GM21367 (cell line): Measurements from ENCODE around the gene CLEC2L.
"Not testable (repeated sequence)": the region's sequence is repeated elsewhere in the genome, so short reads cannot be mapped to it uniquely, and the experiment has no call there.

ENCODE experiments used
- ATAC-seq: cut with Tn5 transposase; IDR thresholded peaks from one replicate; pipeline ENCODE4 v1.9.1; 2021; ENCODE audit not compliant: unreplicated experiment

CLEC2L gene

GRCh38 chr7:139553991-139554700 is 30.7 kb downstream of the CLEC2L start:
- not testable (repeated sequence) for ATAC-seq

- ATAC-seq = no peak
Measured at GRCh38 chr7:139557857-139558581, 34.5 kb downstream of the CLEC2L start.

DNA sequence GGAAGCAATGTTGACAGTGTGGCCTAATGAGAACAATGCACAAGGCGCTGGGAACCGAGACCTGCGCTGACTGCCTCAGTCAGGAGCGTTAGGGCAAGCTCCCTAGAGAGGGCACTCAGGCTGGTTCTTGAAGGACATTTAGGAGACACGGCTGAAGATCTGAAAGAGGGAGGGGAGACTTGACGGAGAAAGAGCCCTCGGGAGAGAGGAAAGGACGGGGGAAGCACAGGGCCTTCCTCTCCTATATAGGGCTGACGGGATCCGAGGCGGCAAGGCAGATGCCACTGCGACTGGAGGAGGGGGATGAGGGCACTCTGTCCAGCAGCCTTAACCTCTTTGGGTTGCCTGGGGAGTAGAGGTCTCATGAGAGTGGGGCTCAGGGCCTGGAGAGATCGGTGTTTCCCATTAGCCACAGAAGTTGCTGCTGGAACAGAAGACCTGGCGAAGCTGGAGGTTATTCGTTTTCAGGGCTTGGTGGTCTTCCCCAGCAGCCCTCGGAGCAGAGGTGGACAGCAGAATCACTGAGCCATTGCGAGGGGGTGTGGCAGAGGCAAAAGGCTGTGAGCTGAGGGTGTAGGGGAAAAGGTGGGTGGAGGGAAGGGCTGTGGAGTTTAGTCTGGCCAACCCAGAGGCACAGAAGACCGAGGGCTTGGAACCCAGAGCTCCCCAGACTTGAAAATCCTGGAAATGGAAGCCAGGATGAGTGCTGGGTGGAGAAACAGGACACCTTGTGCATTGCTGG is 36.0 kb downstream of the CLEC2L start:
- no peak for ATAC-seq

GRCh38 chr7:139560199-139560598 is 36.7 kb downstream of the CLEC2L start:
- ATAC-seq = no peak

GRCh38 chr7:139560678-139561077 is 37.2 kb downstream of the CLEC2L start:
- no peak for ATAC-seq

DNA sequence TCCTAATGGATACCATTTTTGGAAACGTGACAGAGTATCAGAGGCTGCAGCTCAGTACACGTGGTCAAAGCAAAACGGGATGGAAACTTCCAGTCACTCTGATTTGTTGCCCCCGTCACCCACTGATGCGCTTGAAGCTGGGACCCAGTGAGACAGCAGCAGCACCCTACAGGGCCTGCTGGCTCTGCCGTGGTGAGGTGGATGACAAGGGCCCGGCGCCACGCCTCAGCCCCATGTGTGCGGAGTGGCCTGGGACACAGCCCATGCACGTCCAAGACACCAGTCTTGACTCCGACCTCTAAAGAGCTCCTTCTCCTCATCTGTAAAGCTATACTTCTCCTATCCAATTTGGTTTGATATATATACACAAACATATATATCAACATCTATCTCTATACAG is 39.0 kb downstream of the CLEC2L start:
- ATAC-seq = no peak

- no peak for ATAC-seq
Measured at GRCh38 chr7:139562961-139563565, 39.6 kb downstream of the CLEC2L start.

- ATAC-seq = no peak
Measured at GRCh38 chr7:139563856-139564255, 40.4 kb downstream of the CLEC2L start.

DNA sequence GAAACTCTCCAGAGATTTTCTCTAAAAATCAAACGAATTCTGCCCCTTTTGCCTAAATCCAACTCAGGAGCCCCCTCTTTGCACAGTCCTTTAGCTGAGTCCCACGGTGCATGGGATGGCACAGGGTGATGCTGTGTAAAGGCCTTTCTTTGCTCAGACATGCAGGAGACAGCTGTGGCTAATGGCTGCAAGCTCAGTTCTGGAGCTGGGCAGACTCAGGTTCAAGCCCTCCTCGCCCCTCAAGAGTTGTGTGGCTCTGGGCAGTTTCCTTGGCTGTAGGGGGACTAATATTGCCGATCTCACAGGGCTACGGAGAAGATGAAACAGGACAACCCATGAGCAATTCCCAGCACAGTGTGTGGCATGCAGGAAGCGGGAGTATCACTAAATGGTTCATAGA is 42.6 kb downstream of the CLEC2L start:
- no peak for ATAC-seq

DNA sequence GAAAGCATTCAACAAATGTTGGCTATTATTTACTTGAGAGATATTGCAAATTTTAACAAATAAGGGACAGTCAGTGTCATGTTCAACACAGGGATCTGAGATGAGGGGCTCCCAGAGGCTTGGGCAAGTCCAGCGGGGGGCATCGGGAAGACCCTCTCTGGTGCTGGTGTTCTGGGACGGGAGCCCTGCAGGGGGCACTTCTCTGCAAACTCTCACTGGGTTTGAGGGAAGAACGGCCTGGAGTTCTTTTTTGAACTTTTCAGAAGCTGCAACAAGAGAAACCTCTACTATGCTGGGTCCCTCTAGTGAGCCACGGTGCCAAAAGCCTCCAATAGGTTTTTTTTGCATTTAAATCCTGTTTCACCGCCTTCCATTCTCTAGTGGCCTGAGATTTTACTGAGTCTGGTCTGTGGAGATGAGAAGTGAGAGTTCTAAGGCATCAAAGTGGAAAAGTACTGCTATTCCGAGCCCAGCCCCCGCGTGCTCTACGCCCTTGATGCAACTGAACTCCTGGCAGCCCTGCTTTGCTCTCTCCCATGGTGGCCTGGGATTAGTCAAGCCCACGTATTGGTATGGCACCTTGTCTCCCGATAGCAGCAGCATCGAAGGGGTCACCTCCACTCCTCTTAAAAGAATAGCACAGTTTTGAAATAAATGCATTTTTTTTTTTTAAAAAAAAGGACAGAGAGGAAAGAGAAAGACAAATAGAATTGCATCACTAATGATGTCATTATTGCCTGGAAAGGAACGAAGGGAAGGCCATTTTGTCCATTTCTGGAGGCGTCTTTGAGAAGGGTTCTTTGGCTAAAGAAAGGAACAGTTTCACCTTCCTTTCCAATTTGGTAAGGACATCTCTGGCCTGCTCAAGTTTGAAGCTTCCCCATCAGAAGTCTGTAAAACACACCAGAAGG is 43.5 kb downstream of the CLEC2L start:
- ATAC-seq = no peak

DNA sequence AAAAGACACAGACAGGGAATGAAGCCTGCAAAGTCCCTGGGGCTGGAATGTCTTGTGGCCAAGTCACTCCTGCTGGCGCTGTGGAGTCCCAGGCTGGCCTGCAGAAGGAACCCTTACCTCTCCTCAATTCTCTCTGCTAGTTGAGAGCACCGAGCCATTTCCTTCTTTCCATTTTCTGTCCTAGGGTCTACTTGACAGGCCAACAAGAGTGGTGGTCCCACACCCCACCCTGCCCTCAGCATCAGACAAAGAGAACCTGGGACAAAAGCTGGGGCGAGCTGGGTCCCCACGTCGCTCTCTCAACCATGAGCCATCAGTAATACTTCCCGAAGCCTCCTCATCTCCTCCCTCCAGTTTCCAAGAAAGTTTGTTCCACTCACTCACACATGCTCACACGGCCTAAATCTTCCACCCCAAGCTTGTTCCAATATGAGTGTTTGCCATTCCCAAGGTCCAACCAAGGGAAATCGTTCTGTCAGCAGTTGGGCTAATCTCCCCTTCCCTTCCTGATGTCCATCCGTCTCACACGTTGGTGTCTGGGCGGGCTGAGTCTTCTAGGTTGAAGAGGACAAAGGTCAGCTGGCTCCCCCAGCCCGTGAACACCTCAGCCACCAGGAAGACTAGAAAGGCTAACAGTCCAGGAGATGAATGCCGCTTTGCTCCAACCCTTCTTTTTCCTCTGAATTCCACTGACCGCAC is 44.3 kb downstream of the CLEC2L start:
- ATAC-seq = no peak

DNA sequence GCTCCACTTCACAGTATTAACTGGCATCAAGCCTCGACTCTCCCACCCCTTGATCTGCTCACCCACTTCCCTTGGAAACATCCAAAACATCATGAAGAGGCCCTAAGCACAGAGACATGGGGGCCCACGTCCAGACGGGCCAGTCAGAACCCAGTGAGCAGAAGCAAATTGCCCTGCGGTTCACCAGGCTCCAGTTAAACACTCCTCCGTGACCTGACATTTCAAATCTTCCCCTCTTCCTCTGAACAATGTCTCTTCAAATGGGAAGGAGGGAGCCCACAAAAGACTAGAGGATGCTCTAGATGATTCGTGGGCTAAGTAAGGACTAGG is 44.8 kb downstream of the CLEC2L start:
- no peak for ATAC-seq

GRCh38 chr7:139568813-139569490 is 45.5 kb downstream of the CLEC2L start:
- no peak for ATAC-seq

DNA sequence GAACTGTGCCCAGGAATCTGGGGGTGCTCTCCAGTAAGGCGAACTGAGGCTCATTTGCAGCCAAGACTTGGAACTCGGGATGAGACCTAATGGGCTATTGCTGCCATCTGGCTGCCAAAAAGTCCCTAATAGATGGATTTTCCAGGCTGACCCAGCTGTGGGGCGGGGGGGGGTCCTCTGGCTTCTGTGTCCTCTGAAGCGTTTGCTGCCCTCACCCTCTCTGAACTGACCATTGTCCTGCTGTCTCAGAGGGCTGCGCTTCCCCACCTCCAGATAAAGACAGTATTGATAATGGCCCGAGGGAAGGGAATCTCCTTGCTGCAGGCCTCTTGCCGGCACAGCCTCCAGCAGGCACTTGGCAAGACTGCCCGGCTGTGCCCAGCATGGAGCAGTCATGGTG is 46.6 kb downstream of the CLEC2L start:
- no peak for ATAC-seq

DNA sequence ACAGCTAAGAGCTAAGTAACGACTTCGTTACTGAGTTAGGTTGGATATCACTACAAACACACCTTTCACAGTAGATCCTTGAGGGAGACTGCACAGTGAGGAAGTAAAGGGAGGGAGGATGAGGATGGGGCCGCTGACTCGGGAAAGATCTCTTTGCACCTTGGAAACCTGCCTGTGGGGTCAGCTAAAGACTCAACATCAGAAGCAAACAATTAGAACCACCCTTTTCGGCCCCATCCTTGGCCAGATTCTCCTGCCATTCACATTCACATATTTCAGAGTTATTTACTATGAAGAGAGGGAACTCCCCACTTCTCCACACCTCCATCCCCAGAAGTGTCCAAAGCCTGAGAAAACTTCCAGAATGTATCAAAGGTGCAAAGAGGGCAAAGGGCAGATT is 47.1 kb downstream of the CLEC2L start:
- no peak for ATAC-seq

DNA sequence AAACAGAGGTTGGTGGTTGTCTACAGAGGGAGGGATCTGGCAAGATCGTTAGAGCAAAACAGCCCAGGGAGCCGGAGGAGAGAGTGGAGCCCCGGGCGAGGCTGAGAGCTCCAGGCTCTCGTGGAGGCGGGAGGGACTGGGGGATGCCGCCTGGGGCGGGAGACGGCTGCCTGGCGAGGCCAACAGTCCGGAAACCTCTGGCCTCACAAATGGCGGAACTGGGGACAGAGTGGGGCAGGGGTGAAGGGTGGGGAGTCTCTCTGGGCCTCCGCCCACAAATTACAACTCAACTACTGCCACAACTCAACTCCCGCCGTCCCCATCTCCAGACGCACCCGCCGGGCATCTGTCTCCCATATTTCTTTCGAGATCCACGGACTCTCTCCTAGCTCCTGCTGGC is 47.7 kb downstream of the CLEC2L start:
- ATAC-seq = no peak

GRCh38 chr7:139571651-139572050 is 48.2 kb downstream of the CLEC2L start:
- ATAC-seq = no peak

DNA sequence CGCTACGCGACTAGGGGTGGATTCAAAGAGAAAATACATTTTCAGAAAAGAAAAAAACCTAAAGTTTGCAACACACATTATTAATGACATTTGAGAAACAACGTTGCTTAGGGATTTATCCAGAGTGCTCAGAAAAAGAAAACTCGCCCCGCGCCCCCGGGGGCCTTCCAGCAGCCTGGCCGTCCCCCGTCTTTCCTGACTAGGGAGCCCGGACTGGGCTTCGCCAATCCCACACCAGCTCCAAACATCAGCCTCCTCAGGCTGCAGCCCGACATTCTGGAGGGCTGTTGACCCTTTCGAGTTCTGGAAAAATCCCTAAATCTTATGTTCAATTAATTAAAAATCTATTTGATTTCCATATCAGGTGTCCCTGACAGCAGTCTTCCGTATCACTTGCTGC is 48.6 kb downstream of the CLEC2L start:
- no peak for ATAC-seq

- ATAC-seq = no peak
Measured at GRCh38 chr7:139572704-139573385, 49.4 kb downstream of the CLEC2L start.
